ENCODE results near the gene VWA3B. TPM values are rescaled to one million over a fixed set of nuclear protein-coding genes. Genes with fewer than 3 reads are reported as not detected.
A peak's percentile ranks its signal among the peaks of the same experiment; 100 is the strongest.

Gene VWA3B
- total RNA-seq, 1 donor from 2014 or later: 0.38 TPM

DNA sequence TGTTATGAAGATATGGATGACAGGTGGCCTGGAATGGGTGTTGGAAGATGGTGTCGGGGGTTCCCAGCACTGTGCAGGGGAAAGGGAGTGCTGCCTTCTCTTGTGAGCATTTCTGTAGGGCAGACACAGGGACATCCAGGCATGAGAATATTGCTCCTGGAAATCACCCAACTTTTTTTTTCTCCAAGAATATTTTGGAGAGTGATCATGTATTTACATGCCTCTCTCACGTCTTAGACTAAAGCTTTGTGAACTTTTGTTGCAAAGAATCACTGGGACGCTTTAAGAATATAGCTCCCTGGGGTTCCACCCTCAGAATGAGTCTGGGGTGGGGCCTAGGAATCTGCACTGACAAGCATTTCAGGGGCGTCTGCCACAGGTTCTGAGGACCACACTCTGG lies 68.7 kb downstream of the VWA3B start:
- intact Hi-C loops (cut with DNase I): no loop called here

DNA sequence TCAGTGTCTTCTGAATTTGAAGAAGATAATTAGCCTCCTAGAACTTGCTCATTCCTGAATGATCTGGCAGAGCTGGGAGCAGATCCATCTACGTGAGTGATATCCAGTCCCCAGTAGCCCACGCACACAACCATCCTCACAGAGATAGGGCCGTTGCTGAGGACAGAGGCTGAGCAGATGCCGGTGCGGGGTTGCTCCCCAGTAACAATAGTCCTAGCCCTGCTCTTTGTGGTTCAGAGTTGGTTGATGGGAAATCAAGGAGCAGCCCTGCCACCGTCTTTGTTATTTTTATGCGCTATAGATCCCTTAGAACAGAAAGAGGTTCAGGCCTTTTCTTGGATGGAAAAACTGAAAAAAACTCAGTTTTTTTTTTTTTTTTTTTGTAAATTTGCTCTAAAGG lies 69.3 kb downstream of the VWA3B start:
- ATAC-seq: no peak
- DNase-seq (ENCODE audit: missing footprints): no peak
- intact Hi-C loops (cut with DNase I): no loop called here

More for the DNA sequence above, 68.7 kb downstream of the VWA3B start:
- ATAC-seq (no peak), DNase-seq (ENCODE audit: missing footprints) (no peak)

- intact Hi-C loops (cut with DNase I): no loop called here
- no peak for DNase-seq (ENCODE audit: missing footprints)
- no peak for ATAC-seq
These were observed 70.6 kb downstream of the VWA3B start for GRCh38 chr2:98157557-98157956.

- peak; percentile 61 for ATAC-seq
- intact Hi-C loops (cut with DNase I): no loop called here
These were observed 71.3 kb downstream of the VWA3B start for GRCh38 chr2:98158305-98158704.

GRCh38 chr2:98160554-98160953 lies 73.6 kb downstream of the VWA3B start:
- ATAC-seq (peak; percentile 74), DNase-seq (ENCODE audit: missing footprints) (no peak)
- intact Hi-C loops (cut with DNase I): loop anchor here (5.0 to 10.0 kb wide), 3 partner anchors 148 to 356 kb away; partner anchors contain the start of gene TMEM131

More at GRCh38 chr2:98158305-98158704, 71.3 kb downstream of the VWA3B start:
- DNase-seq (ENCODE audit: missing footprints): no peak

DNA sequence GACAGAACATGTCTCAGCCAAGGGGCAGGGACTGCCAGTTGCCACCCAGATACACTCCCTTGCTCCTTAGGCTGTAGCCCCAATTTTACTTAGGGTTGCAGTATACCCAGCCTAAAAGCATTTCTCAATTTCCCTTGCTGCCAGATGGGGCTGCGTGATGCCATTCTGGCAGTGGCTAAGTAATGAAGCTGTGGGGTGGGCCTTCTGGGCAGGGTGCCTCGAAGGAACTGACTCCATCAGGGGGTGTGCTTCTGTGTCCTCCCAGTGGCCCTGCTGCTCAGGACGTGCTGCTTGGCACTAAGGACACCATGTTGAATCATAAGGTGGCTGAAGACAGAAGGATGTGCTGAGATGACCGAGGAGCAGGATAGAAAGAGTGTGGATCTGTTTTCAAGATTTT lies 74.2 kb downstream of the VWA3B start:
- intact Hi-C loops (cut with DNase I): loop anchor here (5.0 to 10.0 kb wide), 3 partner anchors 149 to 356 kb away; partner anchors contain the start of gene TMEM131
- no peak for ATAC-seq
- DNase-seq (ENCODE audit: missing footprints): no peak

GRCh38 chr2:98164256-98164655 lies 77.3 kb downstream of the VWA3B start:
- intact Hi-C loops (cut with DNase I): loop anchor here (5.0 to 10.0 kb wide), 3 partner anchors 152 to 359 kb away; partner anchors contain the start of gene TMEM131
- ATAC-seq: no peak

DNA sequence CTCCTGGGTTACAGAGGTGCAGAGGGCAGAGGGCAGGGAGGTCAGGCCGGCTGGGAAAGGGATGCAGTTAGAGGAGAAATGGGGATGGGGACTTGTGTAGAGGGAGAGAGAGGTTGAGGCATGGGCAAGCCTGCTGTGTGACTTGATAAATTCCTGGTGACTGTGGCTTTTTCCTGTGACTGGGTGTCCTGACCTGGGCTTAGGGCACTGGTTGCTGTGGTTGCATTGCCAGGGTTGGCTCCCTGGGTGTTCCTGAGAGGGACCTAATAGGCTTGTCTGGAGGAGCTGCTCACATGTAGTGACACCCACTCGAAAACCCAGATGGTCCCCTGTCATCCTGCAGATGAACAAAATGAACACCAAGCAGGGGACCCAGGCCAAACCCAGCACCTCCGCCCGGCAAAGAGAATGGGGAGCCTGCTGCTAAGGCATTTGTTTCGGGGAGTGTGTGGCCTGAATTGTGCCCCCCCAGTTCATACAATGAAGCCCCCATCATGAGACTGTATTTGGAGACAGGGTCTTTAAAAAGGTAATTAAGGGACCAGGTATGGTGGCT lies 78.6 kb downstream of the VWA3B start:
- no peak for DNase-seq (ENCODE audit: missing footprints)
- intact Hi-C loops (cut with DNase I): loop anchor here (10.0 kb wide), 1 partner anchor 361 kb away; no protein-coding TSS in a partner anchor
- ATAC-seq: no peak

More at GRCh38 chr2:98164256-98164655, 77.3 kb downstream of the VWA3B start:
- DNase-seq (ENCODE audit: missing footprints): no peak

GRCh38 chr2:98167916-98168315 lies 80.9 kb downstream of the VWA3B start:
- DNase-seq (ENCODE audit: missing footprints) (no peak), ATAC-seq (no peak)
- intact Hi-C loops (cut with DNase I): loop anchor here (10.0 kb wide), 1 partner anchor 363 kb away; no protein-coding TSS in a partner anchor

GRCh38 chr2:98170076-98170475 lies 83.1 kb downstream of the VWA3B start:
- DNase-seq (ENCODE audit: missing footprints): no peak
- intact Hi-C loops (cut with DNase I): no loop called here
- ATAC-seq: no peak

DNA sequence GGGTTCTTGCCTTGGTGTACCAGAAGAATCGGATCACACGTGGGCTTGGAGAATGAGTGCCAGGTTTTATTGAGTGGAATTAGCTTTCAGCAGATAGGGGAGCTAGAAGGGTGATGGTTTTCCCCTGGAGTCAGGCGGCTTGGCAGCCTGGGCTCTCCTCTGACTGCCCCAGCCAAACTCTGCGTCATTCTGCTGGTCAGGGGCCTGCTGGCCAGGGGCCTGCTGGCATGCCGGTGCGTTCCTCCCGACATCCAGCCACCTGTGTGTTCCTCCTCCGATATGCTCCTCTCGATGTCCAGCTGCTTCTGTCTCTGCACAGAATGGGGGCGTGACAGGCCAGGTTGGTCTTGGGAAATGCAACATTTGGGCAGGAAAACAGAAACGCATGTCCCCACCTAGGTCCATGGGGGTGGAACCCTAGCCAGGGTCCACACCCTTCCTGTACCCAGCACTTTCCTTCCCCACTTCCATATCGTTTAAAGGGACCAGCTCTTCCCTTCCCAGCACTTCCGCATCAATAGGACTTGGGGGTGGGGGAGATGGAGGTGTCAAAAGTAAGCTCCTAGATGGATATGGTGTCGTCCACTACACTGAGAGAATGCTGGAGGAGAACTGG lies 85.3 kb downstream of the VWA3B start:
- peak; percentile 67 for ATAC-seq
- no peak for DNase-seq (ENCODE audit: missing footprints)
- intact Hi-C loops (cut with DNase I): no loop called here

DNA sequence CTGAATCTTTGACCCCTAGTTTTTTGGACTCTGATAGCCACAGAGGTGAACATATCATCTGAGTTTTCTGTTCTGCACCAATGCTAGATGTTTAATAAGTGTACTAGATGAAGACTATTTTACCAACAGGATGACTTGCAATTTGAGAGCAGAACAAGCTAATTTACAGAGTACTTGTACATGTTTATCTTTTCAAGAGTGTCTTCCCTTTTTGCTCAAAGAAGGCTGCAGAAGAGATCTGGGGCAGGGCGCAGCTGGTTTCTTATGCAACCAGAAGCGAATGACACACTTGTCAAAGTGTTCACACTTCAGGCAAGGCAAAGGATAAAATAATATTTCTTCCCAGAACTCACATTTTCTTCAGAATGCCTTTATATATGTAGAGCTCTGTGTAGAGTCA lies 86.0 kb downstream of the VWA3B start:
- DNase-seq (ENCODE audit: missing footprints) (no peak), ATAC-seq (no peak)
- intact Hi-C loops (cut with DNase I): no loop called here

- DNase-seq (ENCODE audit: missing footprints) (no peak), ATAC-seq (peak; percentile 35)
- intact Hi-C loops (cut with DNase I): no loop called here
These were observed 88.8 kb downstream of the VWA3B start for GRCh38 chr2:98175811-98176210.

DNA sequence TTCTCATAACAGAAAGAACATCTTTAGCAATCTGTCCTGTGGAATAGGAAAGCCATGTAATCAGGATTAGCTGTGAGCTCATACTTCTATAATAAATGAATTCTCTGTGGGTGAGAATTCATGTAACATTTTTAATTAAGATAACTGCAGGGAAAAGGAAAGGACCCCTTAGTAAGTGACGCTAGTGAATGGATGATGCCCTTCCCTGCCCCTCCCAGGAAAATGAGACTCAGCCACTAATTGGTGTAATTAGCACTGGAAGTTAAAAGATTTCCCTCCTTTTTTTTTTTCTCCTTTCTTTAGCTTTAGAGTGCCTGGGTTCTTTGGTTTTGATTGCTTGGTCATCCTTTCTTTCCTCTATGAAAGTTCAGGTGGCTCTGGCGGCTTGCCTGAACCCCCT lies 90.3 kb downstream of the VWA3B start:
- no peak for DNase-seq (ENCODE audit: missing footprints)
- no peak for ATAC-seq
- intact Hi-C loops (cut with DNase I): no loop called here

- DNase-seq (ENCODE audit: missing footprints) (no peak), ATAC-seq (no peak)
- intact Hi-C loops (cut with DNase I): no loop called here
These were observed 91.0 kb downstream of the VWA3B start for GRCh38 chr2:98177986-98178385.

GRCh38 chr2:98180456-98180855 lies 93.5 kb downstream of the VWA3B start:
- ATAC-seq (no peak), DNase-seq (ENCODE audit: missing footprints) (no peak)
- intact Hi-C loops (cut with DNase I): no loop called here

GRCh38 chr2:98181346-98181745 lies 94.4 kb downstream of the VWA3B start:
- no peak for ATAC-seq
- intact Hi-C loops (cut with DNase I): no loop called here
- no peak for DNase-seq (ENCODE audit: missing footprints)

DNA sequence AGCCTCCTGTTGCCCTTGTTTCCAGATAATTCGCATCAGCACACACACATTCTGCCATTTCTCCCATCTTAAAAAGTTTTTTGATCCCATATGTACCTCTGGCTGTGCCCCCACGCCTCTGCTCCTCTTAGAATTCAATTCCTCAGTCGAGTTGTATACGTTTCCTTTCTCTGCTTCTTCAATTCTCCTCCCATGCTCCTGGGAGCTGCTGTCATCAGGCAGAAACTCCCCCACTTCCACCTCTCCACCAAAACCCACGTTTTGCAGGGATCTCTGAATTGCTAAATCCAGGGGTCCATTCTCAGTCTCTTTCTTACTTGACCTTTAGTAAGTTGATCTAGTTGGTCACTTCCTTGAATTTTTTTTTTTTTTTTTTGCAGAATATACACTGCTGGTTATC lies 98.8 kb downstream of the VWA3B start:
- no peak for ATAC-seq
- intact Hi-C loops (cut with DNase I): no loop called here
- no peak for DNase-seq (ENCODE audit: missing footprints)

DNA sequence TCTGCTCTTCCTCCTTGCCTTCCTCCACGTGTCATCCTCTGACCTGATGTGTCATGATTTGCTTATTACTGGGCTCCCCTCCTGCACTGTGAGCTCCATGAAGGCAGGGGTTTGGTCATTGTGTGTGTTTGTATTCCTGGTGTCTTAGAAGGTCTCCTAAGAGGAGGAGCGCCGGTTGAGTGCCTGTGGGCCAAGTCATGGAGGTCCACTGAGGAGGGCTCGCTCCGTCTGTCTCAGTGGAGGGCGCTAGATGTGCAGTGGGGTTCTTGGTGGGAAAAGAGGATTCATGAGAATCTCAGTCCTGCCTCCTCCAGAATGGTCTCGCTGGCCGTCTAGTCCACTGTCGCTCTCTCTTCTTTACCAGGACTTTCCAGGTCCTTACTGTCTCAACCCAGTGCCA lies 100.2 kb downstream of the VWA3B start:
- DNase-seq (ENCODE audit: missing footprints): no peak
- no peak for ATAC-seq
- intact Hi-C loops (cut with DNase I): no loop called here

DNA sequence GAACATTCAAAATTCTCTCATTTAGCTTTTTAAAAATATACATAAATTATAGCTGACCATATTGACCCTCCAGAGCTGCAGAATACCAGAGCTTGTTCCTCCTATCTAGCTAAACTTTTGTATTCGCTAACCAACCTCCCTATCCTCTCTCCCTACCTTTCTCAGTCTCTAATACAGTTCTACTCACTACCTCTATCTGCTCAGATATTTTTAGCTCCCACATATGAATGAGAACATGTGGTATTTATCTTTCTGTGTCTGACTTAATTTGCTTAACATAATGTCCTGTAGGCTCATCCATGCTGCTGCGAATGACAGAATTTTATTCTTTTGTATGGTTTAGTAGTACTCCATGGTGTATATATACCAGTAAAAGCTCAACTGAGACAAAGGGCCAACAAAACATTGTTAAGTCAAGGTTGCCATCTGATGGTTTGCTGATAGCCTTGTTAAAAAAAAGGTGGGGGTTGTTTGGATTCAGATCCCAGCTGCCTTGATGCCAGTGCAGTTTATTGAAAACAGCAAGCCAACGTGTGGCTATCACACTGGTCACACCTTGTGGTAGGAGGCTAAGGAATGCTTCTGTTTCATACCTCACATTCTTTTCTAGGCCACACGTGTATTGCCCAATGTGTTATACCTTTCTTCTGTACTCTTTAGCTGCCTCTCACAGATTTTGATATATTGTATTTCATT lies 101.5 kb downstream of the VWA3B start:
- intact Hi-C loops (cut with DNase I): no loop called here
- ATAC-seq (no peak), DNase-seq (ENCODE audit: missing footprints) (no peak)

Data from Right ventricle myocardium inferior (tissue), 1 donor.